ENCODE measurements around the gene TUFT1. TPM values are rescaled to one million over a fixed set of nuclear protein-coding genes. Genes with fewer than 3 reads are reported as not detected.

Gene TUFT1
- total RNA-seq, 2 experiments from 2014 or later, result 3.0 to 4.1 TPM

GRCh38 chr1:151568626-151569088 is 28.5 kb downstream of the TUFT1 start:
- POLR2A ChIA-PET, result no interaction called here
- CTCF ChIA-PET, result interaction anchor here (1.0 kb wide), 1 partner anchor 21 kb away, joined by 3 read pairs; no protein-coding TSS in a partner anchor
- H3K27me3 Mint-ChIP-seq, result no peaks in the 10 kb centered on the region
- no peak overlapping the region for H3K4me3 Mint-ChIP-seq
- intact Hi-C loops (cut with micrococcal nuclease), result no loop called here
- H3K36me3 Mint-ChIP-seq, result peaks cover 3% of the 10 kb centered on the region
- peak; percentile 31 for DNase-seq
- H3K27ac Mint-ChIP-seq, result no peak overlapping the region
- H3K9me3 Mint-ChIP-seq, result no peaks in the 10 kb centered on the region
- H3K4me1 Mint-ChIP-seq (ENCODE audit: low read depth), result peaks cover 10% of the 10 kb centered on the region

- CTCF ChIA-PET, result no interaction called here
- Mint-ChIP-seq H3K4me3 (no peak overlapping the region), H3K27ac (no peak overlapping the region), H3K4me1 (ENCODE audit: low read depth) (peaks cover 18% of the 10 kb centered on the region), H3K9me3 (no peaks in the 10 kb centered on the region), H3K36me3 (peaks cover 6% of the 10 kb centered on the region), H3K27me3 (no peaks in the 10 kb centered on the region)
- intact Hi-C loops (cut with micrococcal nuclease), result no loop called here
- DNase-seq, result no peak
- POLR2A ChIA-PET, result no interaction called here
These were observed 30.7 kb downstream of the TUFT1 start for GRCh38 chr1:151570819-151571218.

- ChIA-PET POLR2A (no interaction called here), CTCF (interaction anchor here (0.6 to 1.3 kb wide), 3 partner anchors 19 to 421 kb away, joined by 3 read pairs; no protein-coding TSS in a partner anchor)
- Mint-ChIP-seq H3K27me3 (no peaks in the 10 kb centered on the region), H3K4me1 (ENCODE audit: low read depth) (peaks cover 7% of the 10 kb centered on the region), H3K9me3 (no peaks in the 10 kb centered on the region), H3K4me3 (no peak overlapping the region), H3K27ac (no peak overlapping the region), H3K36me3 (peaks cover 3% of the 10 kb centered on the region)
- peak; percentile 56 for DNase-seq
- intact Hi-C loops (cut with micrococcal nuclease), result no loop called here
These were observed 34.7 kb downstream of the TUFT1 start for GRCh38 chr1:151574575-151575529.

GRCh38 chr1:151577173-151577572 is 37.1 kb downstream of the TUFT1 start:
- Mint-ChIP-seq H3K27ac (no peak overlapping the region), H3K27me3 (no peaks in the 10 kb centered on the region), H3K4me3 (no peak overlapping the region), H3K9me3 (no peaks in the 10 kb centered on the region), H3K4me1 (ENCODE audit: low read depth) (peaks cover 7% of the 10 kb centered on the region), H3K36me3 (peaks cover 3% of the 10 kb centered on the region)
- POLR2A ChIA-PET, result no interaction called here
- CTCF ChIA-PET, result interaction anchor here (1.5 kb wide), 1 partner anchor 17 kb away, joined by 5 read pairs; no protein-coding TSS in a partner anchor
- no peak for DNase-seq
- intact Hi-C loops (cut with micrococcal nuclease), result no loop called here

GRCh38 chr1:151578941-151579340 is 38.8 kb downstream of the TUFT1 start:
- peaks cover 7% of the 10 kb centered on the region for H3K4me1 Mint-ChIP-seq (ENCODE audit: low read depth)
- no peak for DNase-seq
- ChIA-PET CTCF (no interaction called here), POLR2A (no interaction called here)
- H3K27ac Mint-ChIP-seq, result no peak overlapping the region
- H3K36me3 Mint-ChIP-seq, result peaks cover 3% of the 10 kb centered on the region
- no peaks in the 10 kb centered on the region for H3K27me3 Mint-ChIP-seq
- no peaks in the 10 kb centered on the region for H3K9me3 Mint-ChIP-seq
- no peak overlapping the region for H3K4me3 Mint-ChIP-seq
- intact Hi-C loops (cut with micrococcal nuclease), result no loop called here

- CTCF ChIA-PET, result interaction anchor here (2.2 kb wide), 1 partner anchor 14 kb away, joined by 10 read pairs; no protein-coding TSS in a partner anchor
- Mint-ChIP-seq H3K27me3 (no peaks in the 10 kb centered on the region), H3K36me3 (peaks cover 3% of the 10 kb centered on the region), H3K4me1 (ENCODE audit: low read depth) (peaks cover 7% of the 10 kb centered on the region), H3K27ac (no peak overlapping the region), H3K9me3 (no peaks in the 10 kb centered on the region), H3K4me3 (no peak overlapping the region)
- DNase-seq, result no peak
- POLR2A ChIA-PET, result no interaction called here
- intact Hi-C loops (cut with micrococcal nuclease), result no loop called here
These were observed 39.5 kb downstream of the TUFT1 start for GRCh38 chr1:151579436-151580225.

- ChIA-PET POLR2A (interaction anchor here (0.5 kb wide), 1 partner anchor 298 kb away, joined by 3 read pairs; no protein-coding TSS in a partner anchor), CTCF (interaction anchor here (0.6 to 2.2 kb wide), 2 partner anchors 12 to 98 kb away, joined by 3 to 10 read pairs; no protein-coding TSS in a partner anchor)
- Mint-ChIP-seq H3K36me3 (no peaks in the 10 kb centered on the region), H3K4me3 (no peak overlapping the region), H3K27ac (no peak overlapping the region), H3K4me1 (ENCODE audit: low read depth) (no peaks in the 10 kb centered on the region), H3K27me3 (no peaks in the 10 kb centered on the region), H3K9me3 (no peaks in the 10 kb centered on the region)
- DNase-seq, result no peak
- intact Hi-C loops (cut with micrococcal nuclease), result no loop called here
These were observed 41.3 kb downstream of the TUFT1 start for GRCh38 chr1:151581451-151581850.

GRCh38 chr1:151581921-151582320 is 41.8 kb downstream of the TUFT1 start:
- no peaks in the 10 kb centered on the region for H3K9me3 Mint-ChIP-seq
- no peaks in the 10 kb centered on the region for H3K36me3 Mint-ChIP-seq
- no peaks in the 10 kb centered on the region for H3K27me3 Mint-ChIP-seq
- DNase-seq, result no peak
- ChIA-PET POLR2A (interaction anchor here (0.5 kb wide), 1 partner anchor 298 kb away, joined by 3 read pairs; no protein-coding TSS in a partner anchor), CTCF (interaction anchor here (0.6 kb wide), 1 partner anchor 97 kb away, joined by 3 read pairs; no protein-coding TSS in a partner anchor)
- intact Hi-C loops (cut with micrococcal nuclease), result no loop called here
- no peak overlapping the region for H3K27ac Mint-ChIP-seq
- H3K4me1 Mint-ChIP-seq (ENCODE audit: low read depth), result no peaks in the 10 kb centered on the region
- H3K4me3 Mint-ChIP-seq, result no peak overlapping the region

GRCh38 chr1:151583796-151584195 is 43.7 kb downstream of the TUFT1 start:
- no peak overlapping the region for H3K4me3 Mint-ChIP-seq
- H3K27me3 Mint-ChIP-seq, result no peaks in the 10 kb centered on the region
- DNase-seq, result no peak
- CTCF ChIA-PET, result interaction anchor here (1.2 to 1.4 kb wide), 2 partner anchors 10 to 140 kb away, joined by 3 read pairs; no protein-coding TSS in a partner anchor
- H3K4me1 Mint-ChIP-seq (ENCODE audit: low read depth), result no peaks in the 10 kb centered on the region
- H3K36me3 Mint-ChIP-seq, result no peaks in the 10 kb centered on the region
- H3K27ac Mint-ChIP-seq, result no peak overlapping the region
- POLR2A ChIA-PET, result no interaction called here
- intact Hi-C loops (cut with micrococcal nuclease), result no loop called here
- no peaks in the 10 kb centered on the region for H3K9me3 Mint-ChIP-seq

- ChIA-PET POLR2A (no interaction called here), CTCF (interaction anchor here (1.2 to 1.4 kb wide), 2 partner anchors 10 to 140 kb away, joined by 3 read pairs; no protein-coding TSS in a partner anchor)
- Mint-ChIP-seq H3K27ac (no peak overlapping the region), H3K27me3 (peaks cover 1% of the 10 kb centered on the region), H3K4me3 (no peak overlapping the region), H3K4me1 (ENCODE audit: low read depth) (no peaks in the 10 kb centered on the region), H3K36me3 (no peaks in the 10 kb centered on the region), H3K9me3 (no peaks in the 10 kb centered on the region)
- intact Hi-C loops (cut with micrococcal nuclease), result no loop called here
- no peak for DNase-seq
These were observed 44.2 kb downstream of the TUFT1 start for GRCh38 chr1:151584278-151584677.

GRCh38 chr1:151584780-151585179 is 44.7 kb downstream of the TUFT1 start:
- POLR2A ChIA-PET, result no interaction called here
- CTCF ChIA-PET, result no interaction called here
- H3K36me3 Mint-ChIP-seq, result no peaks in the 10 kb centered on the region
- intact Hi-C loops (cut with micrococcal nuclease), result no loop called here
- H3K4me1 Mint-ChIP-seq (ENCODE audit: low read depth), result no peaks in the 10 kb centered on the region
- H3K9me3 Mint-ChIP-seq, result no peaks in the 10 kb centered on the region
- H3K27ac Mint-ChIP-seq, result no peak overlapping the region
- DNase-seq, result no peak
- no peak overlapping the region for H3K4me3 Mint-ChIP-seq
- H3K27me3 Mint-ChIP-seq, result peaks cover 1% of the 10 kb centered on the region

- H3K4me1 Mint-ChIP-seq (ENCODE audit: low read depth), result no peaks in the 10 kb centered on the region
- DNase-seq, result no peak
- peaks cover under 1% of the 10 kb centered on the region for H3K9me3 Mint-ChIP-seq
- no peak overlapping the region for H3K4me3 Mint-ChIP-seq
- ChIA-PET CTCF (interaction anchor here (0.9 kb wide), 1 partner anchor 9 kb away, joined by 3 read pairs; no protein-coding TSS in a partner anchor), POLR2A (no interaction called here)
- no peak overlapping the region for H3K27ac Mint-ChIP-seq
- H3K36me3 Mint-ChIP-seq, result no peaks in the 10 kb centered on the region
- intact Hi-C loops (cut with micrococcal nuclease), result no loop called here
- peaks cover 1% of the 10 kb centered on the region for H3K27me3 Mint-ChIP-seq
These were observed 45.5 kb downstream of the TUFT1 start for GRCh38 chr1:151585622-151586021.

Data from activated CD4-positive, alpha-beta memory T cell treated with anti-CD3 and anti-CD28 coated beads for 36 hours (primary cell).